Upper lobe of left lung (tissue), 6 donors: ENCODE results near the gene NCK2. TPM values are rescaled to one million over a fixed set of nuclear protein-coding genes. Genes with fewer than 3 reads are reported as not detected.

Source experiments
- ATAC-seq, 2 donors: fragments of 200-7000 bp; cut with Tn5 transposase; one replicate each; pipeline ENCODE4 v1.9.1; 2022; ENCODE audit warnings: mild to moderate bottlenecking in 2 of 2, moderate library complexity in 2 of 2; ENCODE audit not compliant: low FRiP score in 2 of 2
- DNase-seq, 2 donors: peaks; one replicate each; pipeline ENCODE4 v3.0.0-alpha.2; 2019 to 2020
- H3K27ac ChIP-seq, 4 donors: fragments of 200-600 bp; sonication (generic); one replicate each; pipeline ENCODE4 v1.5.1; 2016 to 2019
- H3K27me3 ChIP-seq, 4 donors: fragments of 200-600 bp; sonication (generic); one replicate each; pipeline ENCODE4 v1.5.1; 2017 to 2019
- H3K36me3 ChIP-seq, 4 donors: fragments of 200-600 bp; sonication (generic); one replicate each; pipeline ENCODE4 v1.5.1; 2016 to 2019
- H3K4me1 ChIP-seq, 4 donors: fragments of 200-600 bp; sonication (generic); one replicate each; pipeline ENCODE4 v1.5.1; 2018 to 2019
- H3K4me3 ChIP-seq, 4 donors: fragments of 200-600 bp; sonication (generic); one replicate each; pipeline ENCODE4 v1.5.1; 2017 to 2019; ENCODE audit warnings: mild to moderate bottlenecking in 2 of 4, moderate library complexity in 1 of 4
- H3K9me3 ChIP-seq, 4 donors: fragments of 200-600 bp; sonication (generic); one replicate each; pipeline ENCODE4 v1.5.1; 2018 to 2019
- EP300 ChIP-seq, 4 donors: sonication (generic); formaldehyde crosslinking; IDR thresholded peaks; one replicate each; pipeline ENCODE4 v1.5.1; 2017; ENCODE audit warnings: antibody characterized with exemption in 4 of 4, control low read depth in 2 of 4
- POLR2A ChIP-seq, 4 donors: fragments of 450-650 bp; IDR thresholded peaks; one replicate each; pipeline ENCODE4 v1.5.1; 2016 to 2017; ENCODE audit warnings: antibody characterized with exemption in 4 of 4, mild to moderate bottlenecking in 2 of 4
- POLR2AphosphoS5 ChIP-seq, 2 donors: sonication (generic); formaldehyde crosslinking; IDR thresholded peaks; one replicate each; pipeline ENCODE4 v1.5.1; 2017; ENCODE audit warnings: antibody characterized with exemption in 2 of 2
- WGBS, 2 donors: methylation state at CpG; one replicate each; pipeline ENCODE4 v1.1.5; 2017 to 2018; 5-methylcytosine and 5-hydroxymethylcytosine counted together
- total RNA-seq, 6 donors: library from RNA; depleted of rRNA in 4 of 6; stranded (reverse); fragments of >200 nt in 4 of 6; gene quantifications; one replicate each; pipeline versions ENCODE4 v1.1.0 to v1.2.1, GENCODE V29; 2016 to 2021
- TF ChIP-seq, protein P1 (sequence below), 6 experiments: fragments of 450-650 bp in 4 of 6; fragments of 200-600 bp in 2 of 6; sonication (generic) in 2 of 6; IDR thresholded peaks; one replicate each; pipeline ENCODE4 v1.5.1; 2016 to 2019; ENCODE audit warnings: antibody characterized with exemption in 6 of 6
- donor health status: DM: no; HTN: no; CAD: no; lungs with moderate emphysema.
- donor health status: DM: no; HTN: yes; CAD: no; lungs with severe emphysema.

NCK2 gene
- total RNA-seq, 6 donors from 2014 or later, result 29.3 to 48.6 (median 37.9) TPM

DNA sequence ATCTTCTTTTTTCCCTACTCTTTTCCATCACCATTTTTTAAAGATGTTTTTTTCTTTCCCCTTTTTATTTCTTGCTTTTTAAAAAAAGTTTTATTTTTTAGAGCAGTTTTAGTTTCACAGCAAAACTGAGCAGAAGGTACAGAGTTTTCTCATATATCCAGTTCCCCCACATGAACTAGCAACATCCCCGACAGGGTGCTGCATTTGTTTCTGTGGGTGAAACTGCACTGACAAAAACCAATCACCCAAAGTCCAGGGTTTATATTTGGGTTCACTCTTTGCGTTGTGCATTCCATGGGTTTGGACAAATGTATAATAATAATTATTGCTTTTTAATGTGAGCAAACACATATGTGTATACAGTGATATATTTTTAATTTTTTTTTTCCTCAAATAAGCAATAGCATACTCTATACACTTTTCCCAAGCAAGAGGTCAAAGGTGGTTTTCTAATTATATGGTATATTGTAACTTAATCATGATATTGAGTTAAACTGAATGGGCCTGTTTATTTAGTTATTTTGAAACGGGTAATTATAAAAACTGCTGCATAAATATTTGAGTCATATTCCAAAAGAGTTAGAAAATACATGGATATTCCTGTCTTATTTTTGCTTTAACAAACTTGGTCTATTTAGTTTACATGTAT lies 50.3 kb downstream of the NCK2 start:
- 56 to 71% methylated on average over 3 of the region's 3 CpGs for WGBS, 2 donors
- ATAC-seq (no peak), DNase-seq (no peak)
- H3K27ac ChIP-seq, result peak overlapping the region in 2 of 4 donors; percentile 58 to 79
- no peaks in the 10 kb centered on the region for H3K27me3 ChIP-seq
- H3K4me1 ChIP-seq, result peaks cover 51 to 66% (median 58%) of the 10 kb centered on the region in 4 donors
- H3K9me3 ChIP-seq, result no peaks in the 10 kb centered on the region
- no peak overlapping the region for H3K4me3 ChIP-seq
- no peaks in the 10 kb centered on the region for H3K36me3 ChIP-seq
- TF ChIP-seq EP300 (IDR thresholded peaks at IDR 0.05) (no peak), POLR2AphosphoS5 (IDR thresholded peaks at IDR 0.05) (no peak), POLR2A (IDR thresholded peaks at IDR 0.05) (no peak)
- TF ChIP-seq, protein P1, sequence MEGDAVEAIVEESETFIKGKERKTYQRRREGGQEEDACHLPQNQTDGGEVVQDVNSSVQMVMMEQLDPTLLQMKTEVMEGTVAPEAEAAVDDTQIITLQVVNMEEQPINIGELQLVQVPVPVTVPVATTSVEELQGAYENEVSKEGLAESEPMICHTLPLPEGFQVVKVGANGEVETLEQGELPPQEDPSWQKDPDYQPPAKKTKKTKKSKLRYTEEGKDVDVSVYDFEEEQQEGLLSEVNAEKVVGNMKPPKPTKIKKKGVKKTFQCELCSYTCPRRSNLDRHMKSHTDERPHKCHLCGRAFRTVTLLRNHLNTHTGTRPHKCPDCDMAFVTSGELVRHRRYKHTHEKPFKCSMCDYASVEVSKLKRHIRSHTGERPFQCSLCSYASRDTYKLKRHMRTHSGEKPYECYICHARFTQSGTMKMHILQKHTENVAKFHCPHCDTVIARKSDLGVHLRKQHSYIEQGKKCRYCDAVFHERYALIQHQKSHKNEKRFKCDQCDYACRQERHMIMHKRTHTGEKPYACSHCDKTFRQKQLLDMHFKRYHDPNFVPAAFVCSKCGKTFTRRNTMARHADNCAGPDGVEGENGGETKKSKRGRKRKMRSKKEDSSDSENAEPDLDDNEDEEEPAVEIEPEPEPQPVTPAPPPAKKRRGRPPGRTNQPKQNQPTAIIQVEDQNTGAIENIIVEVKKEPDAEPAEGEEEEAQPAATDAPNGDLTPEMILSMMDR (IDR thresholded peaks at IDR 0.05), result no peak

DNA sequence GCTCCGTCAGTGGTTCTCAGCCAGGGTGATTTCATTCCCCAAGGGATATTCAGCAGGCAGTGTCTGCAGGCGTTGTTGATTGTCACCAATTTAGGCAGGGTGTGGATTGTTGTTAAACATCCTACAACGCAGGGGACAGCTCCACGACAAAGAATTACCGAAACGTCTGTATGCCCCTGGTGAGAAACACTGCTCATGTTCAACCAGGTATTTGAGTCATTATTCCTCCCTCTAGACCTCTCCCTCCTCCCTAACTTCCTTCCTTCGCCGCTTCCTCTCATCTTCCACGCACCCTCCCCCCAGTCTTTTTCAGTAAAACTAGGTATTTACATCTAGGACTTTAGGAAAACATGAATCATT lies 50.8 kb downstream of the NCK2 start:
- H3K27ac ChIP-seq, result peak overlapping the region in 3 of 4 donors; percentile 58 to 79 (median 71)
- peaks cover 48 to 66% (median 56%) of the 10 kb centered on the region in 4 donors for H3K4me1 ChIP-seq

DNA sequence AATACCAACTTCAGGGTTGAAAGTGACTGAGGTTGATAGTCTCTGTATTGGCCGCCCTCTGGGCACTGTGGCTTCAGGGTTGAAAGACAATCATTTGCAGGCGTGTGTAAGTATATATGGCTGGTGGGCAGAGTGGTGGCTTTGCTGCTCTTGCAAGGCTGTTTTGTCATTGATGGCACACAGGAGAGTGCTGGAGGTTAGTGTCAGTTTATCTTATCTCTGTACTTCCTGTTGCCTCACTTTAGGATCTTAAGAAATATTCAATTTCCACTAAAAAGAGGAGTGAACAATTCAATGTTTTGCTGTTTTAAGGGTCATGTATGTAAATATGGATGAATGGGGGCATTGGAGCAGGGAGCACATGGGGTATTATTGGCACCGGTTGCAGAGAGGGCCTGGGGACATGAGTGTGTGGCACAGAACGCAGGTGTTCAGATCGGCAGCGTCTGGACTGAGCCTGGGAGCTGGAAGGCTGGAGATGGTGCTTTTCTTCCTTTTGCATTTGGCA lies 51.5 kb downstream of the NCK2 start:
- Histone ChIP-seq H3K36me3 (no peaks in the 10 kb centered on the region), H3K4me3 (no peak overlapping the region), H3K9me3 (no peaks in the 10 kb centered on the region), H3K4me1 (peaks cover 43 to 66% (median 56%) of the 10 kb centered on the region in 4 donors), H3K27me3 (no peaks in the 10 kb centered on the region), H3K27ac (peak overlapping the region in 3 of 4 donors; percentile 58 to 79 (median 71))
- no peak for ATAC-seq
- DNase-seq, result no peak
- TF ChIP-seq POLR2AphosphoS5 (IDR thresholded peaks at IDR 0.05) (no peak), EP300 (IDR thresholded peaks at IDR 0.05) (no peak), POLR2A (IDR thresholded peaks at IDR 0.05) (no peak)
- TF ChIP-seq, protein P1 (IDR thresholded peaks at IDR 0.05), result no peak
- WGBS, 2 donors, result 43 to 51% methylated on average over 6 of the region's 6 CpGs

More for the DNA sequence above, 50.8 kb downstream of the NCK2 start:
- TF ChIP-seq EP300 (IDR thresholded peaks at IDR 0.05), result no peak
- TF ChIP-seq, protein P1 (IDR thresholded peaks at IDR 0.05), result no peak
- TF ChIP-seq POLR2A (IDR thresholded peaks at IDR 0.05), result no peak
- TF ChIP-seq POLR2AphosphoS5 (IDR thresholded peaks at IDR 0.05), result no peak
- no peaks in the 10 kb centered on the region for H3K36me3 ChIP-seq
- 33% methylated on average over 9 of the region's 9 CpGs for WGBS, 2 donors
- ATAC-seq, result no peak
- H3K4me3 ChIP-seq, result no peak overlapping the region
- DNase-seq, result no peak
- no peaks in the 10 kb centered on the region for H3K9me3 ChIP-seq
- H3K27me3 ChIP-seq, result no peaks in the 10 kb centered on the region

DNA sequence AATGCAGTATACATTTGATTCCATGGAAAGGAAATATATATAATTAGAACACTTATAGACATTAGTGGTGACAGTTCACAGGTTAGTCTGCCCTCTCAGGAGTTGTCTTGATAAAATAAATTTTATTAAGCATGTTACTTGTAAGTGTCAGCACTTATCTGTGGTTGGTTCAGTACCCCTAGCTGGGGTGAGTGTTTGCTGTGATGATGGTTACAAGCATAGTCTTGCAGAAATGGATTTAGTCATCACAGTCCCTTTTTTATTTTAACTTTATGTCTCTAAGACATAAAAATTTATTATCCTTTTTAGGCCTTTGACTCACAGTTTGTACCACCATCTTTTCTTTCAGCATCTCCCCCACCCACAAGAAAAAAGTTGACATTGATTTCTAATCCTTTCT lies 52.1 kb downstream of the NCK2 start:
- Histone ChIP-seq H3K9me3 (no peaks in the 10 kb centered on the region), H3K4me1 (peaks cover 47 to 70% (median 59%) of the 10 kb centered on the region in 4 donors), H3K36me3 (no peaks in the 10 kb centered on the region), H3K4me3 (no peak overlapping the region), H3K27me3 (no peaks in the 10 kb centered on the region), H3K27ac (peak overlapping the region; percentile 57 to 79 (median 64))
- ATAC-seq (no peak), DNase-seq (no peak)
- no peak for TF ChIP-seq POLR2A (IDR thresholded peaks at IDR 0.05)
- no peak for TF ChIP-seq EP300 (IDR thresholded peaks at IDR 0.05)

DNA sequence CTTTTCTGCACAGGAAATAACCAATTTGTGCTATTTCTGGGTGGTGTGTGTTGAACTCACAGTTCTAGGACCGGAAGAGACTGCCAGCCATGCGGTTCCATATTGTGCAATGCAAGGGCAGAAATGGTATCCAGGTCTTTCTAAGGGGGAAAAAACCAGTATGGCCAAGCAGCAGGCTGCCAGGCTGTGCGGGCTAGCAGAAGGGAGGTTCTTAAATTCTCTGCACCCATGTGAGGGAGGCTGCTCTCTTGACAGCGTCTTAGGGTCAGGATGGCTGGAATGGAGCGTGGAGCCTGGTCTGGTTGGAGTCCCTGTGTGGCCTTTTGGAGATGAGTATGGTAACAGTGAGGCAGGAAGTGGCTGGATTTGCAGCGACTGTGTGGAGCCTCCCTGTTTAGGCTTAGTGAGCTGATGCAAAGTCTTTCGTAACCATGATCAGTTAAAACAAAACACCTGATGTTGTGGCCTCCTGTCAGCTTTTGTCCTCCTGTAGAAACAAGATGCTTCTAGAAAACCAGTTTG lies 52.6 kb downstream of the NCK2 start:
- WGBS, 2 donors, result 44 to 60% methylated on average over 7 of the region's 7 CpGs
- DNase-seq (peak in 1 of 2 donors; percentile 52), ATAC-seq (peak in 1 of 2 donors; percentile 62)
- Histone ChIP-seq H3K27me3 (no peaks in the 10 kb centered on the region), H3K36me3 (no peaks in the 10 kb centered on the region), H3K27ac (peak overlapping the region; percentile 57 to 79 (median 64)), H3K4me3 (no peak overlapping the region), H3K4me1 (peaks cover 52 to 76% (median 65%) of the 10 kb centered on the region in 4 donors), H3K9me3 (no peaks in the 10 kb centered on the region)
- no peak for TF ChIP-seq EP300 (IDR thresholded peaks at IDR 0.05)
- peak in 1 of 2 donors; percentile 33 for TF ChIP-seq POLR2AphosphoS5 (IDR thresholded peaks at IDR 0.05)
